RWPE2 (cell line): ENCODE results near the gene SLC41A1.
A peak's percentile ranks its signal among the peaks of the same experiment; 100 is the strongest.
"Not testable (repeated sequence)": the region's sequence is repeated elsewhere in the genome, so short reads cannot be mapped to it uniquely, and the experiment has no call there.

Experiments used
- ATAC-seq: fragments of 200-7000 bp; cut with Tn5 transposase; 3 replicates; pipeline ENCODE4 v1.9.1; 2021; ENCODE audit warnings: low read depth
- DNase-seq: peaks from one replicate; pipeline ENCODE4 v3.0.0-alpha.2; 2020; ENCODE audit warnings: low spot score
- H3K27ac ChIP-seq: fragments of 450-650 bp; 2 replicates; pipeline ENCODE4 v1.5.1; 2017; ENCODE audit warnings: mild to moderate bottlenecking; ENCODE audit not compliant: poor library complexity, severe bottlenecking
- H3K27me3 ChIP-seq: fragments of 250-450 bp; sonication (Bioruptor Pico); 2 replicates; pipeline ENCODE4 v1.5.1; 2021; ENCODE audit warnings: mild to moderate bottlenecking, moderate library complexity; ENCODE audit not compliant: insufficient read depth, poor library complexity, severe bottlenecking
- H3K36me3 ChIP-seq: fragments of 250-450 bp; sonication (Bioruptor Pico); 2 replicates; pipeline ENCODE4 v1.5.1; 2020; ENCODE audit warnings: low read depth, mild to moderate bottlenecking, moderate library complexity
- H3K4me1 ChIP-seq: fragments of 250-450 bp; sonication (Bioruptor Pico); 2 replicates; pipeline ENCODE4 v1.5.1; 2021; ENCODE audit warnings: mild to moderate bottlenecking, moderate library complexity; ENCODE audit not compliant: insufficient read depth, poor library complexity, severe bottlenecking
- H3K4me3 ChIP-seq: fragments of 250-450 bp; sonication (Bioruptor Pico); 2 replicates; pipeline ENCODE4 v1.5.1; 2021; ENCODE audit warnings: mild to moderate bottlenecking, moderate library complexity; ENCODE audit not compliant: severe bottlenecking
- H3K9me3 ChIP-seq: fragments of 250-450 bp; sonication (Bioruptor Pico); 2 replicates; pipeline ENCODE4 v1.5.1; 2021; ENCODE audit warnings: mild to moderate bottlenecking, moderate library complexity; ENCODE audit not compliant: severe bottlenecking
- TF ChIP-seq, protein P1 (sequence below): fragments of 450-650 bp; IDR thresholded peaks from one replicate; pipeline ENCODE4 v1.5.1; 2017; ENCODE audit warnings: mild to moderate bottlenecking, moderate library complexity; ENCODE audit not compliant: poor library complexity, severe bottlenecking

SLC41A1 gene

DNA sequence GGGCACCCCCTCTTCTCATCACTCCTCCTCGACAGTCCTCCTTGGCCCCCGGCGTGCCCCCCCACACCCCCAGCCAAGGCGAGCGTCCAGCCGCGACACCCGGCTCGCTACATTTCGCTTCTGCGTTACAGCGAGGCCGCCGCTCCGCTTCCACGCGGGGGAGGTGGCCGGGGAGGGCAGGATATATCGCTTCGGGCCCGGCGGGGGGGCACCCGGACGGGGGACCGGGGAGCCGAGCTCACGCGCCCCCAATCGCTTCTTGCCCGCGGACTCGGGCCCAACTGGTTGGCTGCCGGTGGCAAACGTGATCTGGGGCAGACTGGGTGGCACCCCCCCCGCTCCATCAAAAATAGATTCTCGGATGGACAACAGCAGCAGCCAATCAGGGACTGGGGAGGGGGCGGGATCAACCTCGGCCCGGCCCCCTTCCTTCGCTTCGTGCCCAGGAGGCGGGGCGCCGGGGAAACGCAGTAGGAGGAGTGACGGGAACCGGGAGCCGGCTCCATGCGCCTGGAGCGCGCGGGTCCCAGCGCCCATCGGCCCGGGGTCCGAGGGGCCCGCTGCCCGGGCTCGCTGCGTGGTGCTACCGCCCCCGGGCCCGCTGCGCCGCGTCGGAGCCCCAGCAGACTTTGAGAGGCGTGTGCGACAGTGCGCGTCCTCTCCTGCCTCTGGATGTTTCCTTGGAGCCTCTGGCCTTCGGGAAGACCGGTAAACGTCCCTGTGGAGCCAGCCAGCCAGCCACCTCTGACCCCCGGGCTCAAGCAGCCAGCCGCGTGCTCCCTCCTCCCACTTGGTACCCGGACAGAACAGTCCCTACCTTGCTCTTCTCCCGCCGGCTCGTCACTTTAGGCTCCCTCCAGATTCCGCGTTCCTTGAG lies at the start of gene SLC41A1:
SLC41A1 (minus strand) TSS at position 321 of the 877 bp plus-strand sequence. CDS start 2,757 bp downstream, outside the sequence.
- peak; percentile 85 for DNase-seq
- Histone ChIP-seq H3K36me3 (peaks cover 8% of the 10 kb centered on the region), H3K27me3 (no peaks in the 10 kb centered on the region), H3K4me3 (peak within 1 kb of the TSS; percentile 64), H3K9me3 (no peaks in the 10 kb centered on the region), H3K4me1 (peaks cover 7% of the 10 kb centered on the region), H3K27ac (peak within 1 kb of the TSS; percentile 35)
- TF ChIP-seq, protein P1, sequence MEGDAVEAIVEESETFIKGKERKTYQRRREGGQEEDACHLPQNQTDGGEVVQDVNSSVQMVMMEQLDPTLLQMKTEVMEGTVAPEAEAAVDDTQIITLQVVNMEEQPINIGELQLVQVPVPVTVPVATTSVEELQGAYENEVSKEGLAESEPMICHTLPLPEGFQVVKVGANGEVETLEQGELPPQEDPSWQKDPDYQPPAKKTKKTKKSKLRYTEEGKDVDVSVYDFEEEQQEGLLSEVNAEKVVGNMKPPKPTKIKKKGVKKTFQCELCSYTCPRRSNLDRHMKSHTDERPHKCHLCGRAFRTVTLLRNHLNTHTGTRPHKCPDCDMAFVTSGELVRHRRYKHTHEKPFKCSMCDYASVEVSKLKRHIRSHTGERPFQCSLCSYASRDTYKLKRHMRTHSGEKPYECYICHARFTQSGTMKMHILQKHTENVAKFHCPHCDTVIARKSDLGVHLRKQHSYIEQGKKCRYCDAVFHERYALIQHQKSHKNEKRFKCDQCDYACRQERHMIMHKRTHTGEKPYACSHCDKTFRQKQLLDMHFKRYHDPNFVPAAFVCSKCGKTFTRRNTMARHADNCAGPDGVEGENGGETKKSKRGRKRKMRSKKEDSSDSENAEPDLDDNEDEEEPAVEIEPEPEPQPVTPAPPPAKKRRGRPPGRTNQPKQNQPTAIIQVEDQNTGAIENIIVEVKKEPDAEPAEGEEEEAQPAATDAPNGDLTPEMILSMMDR: no peak
- ATAC-seq: peak; percentile 88

DNA sequence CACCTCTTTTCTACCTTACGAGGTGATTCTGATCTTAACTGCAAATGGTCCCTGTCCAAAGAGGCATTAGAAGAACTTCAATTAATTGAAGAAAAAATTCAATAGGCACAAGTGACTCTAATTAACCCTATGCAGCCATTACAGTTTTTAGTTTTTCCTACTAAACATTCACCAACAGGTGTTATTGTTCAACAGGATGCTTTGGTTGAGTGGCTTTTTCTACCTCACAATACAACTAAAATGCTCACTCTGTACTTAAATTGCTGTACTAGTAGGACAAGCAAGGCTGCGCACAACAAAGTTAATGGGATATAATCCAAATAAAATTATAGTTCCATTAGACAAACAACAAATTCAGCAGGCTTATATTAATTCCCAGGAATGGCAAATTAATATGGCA lies 48.5 kb upstream of the SLC41A1 start:
- Histone ChIP-seq H3K27me3 (no peaks in the 10 kb centered on the region), H3K4me3 (no peak overlapping the region), H3K27ac (no peak overlapping the region), H3K36me3 (no peaks in the 10 kb centered on the region), H3K9me3 (no peaks in the 10 kb centered on the region), H3K4me1 (no peaks in the 10 kb centered on the region)
- DNase-seq (no peak), ATAC-seq (no peak)
- TF ChIP-seq, protein P1: no peak

DNA sequence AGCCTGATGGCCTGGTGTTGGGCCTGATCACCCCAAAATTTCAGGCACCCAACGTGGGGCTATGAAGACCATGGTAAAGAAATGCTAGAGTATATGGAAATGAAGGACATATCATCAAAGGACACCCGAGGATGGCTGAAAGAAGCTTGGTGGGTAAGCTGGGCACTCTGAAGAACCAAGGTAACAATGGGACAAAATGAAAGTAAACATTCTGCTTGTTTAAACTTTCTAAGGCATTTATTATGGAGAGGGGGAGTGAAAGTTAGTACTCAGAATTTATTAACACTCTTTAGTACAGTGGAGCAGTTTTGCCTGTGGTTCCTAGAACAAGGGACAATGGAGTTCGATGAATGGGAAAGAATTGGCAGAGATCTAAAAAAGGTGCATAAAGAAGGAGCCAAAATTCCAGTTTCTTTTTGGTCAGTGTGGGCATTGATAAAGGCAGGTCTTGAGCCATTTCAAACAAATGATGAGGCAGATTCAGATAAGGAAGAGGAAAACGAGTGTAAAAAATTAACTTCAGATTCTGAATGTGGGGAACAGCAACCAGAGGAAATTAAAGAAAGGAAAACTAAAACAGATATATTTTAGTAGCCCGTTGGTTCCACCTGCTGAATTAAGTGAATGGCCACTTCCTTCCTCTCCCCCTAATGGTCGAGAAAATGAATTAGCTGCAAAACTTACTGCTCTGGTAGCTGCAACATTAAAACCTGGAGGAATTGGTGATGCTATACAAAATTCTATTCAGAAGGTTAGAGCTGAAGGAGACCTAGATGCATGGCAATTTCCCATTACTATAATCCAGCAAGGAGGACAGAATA lies 45.4 kb upstream of the SLC41A1 start:
- TF ChIP-seq, protein P1: no peak
- Histone ChIP-seq H3K4me1 (no peaks in the 10 kb centered on the region), H3K27me3 (no peaks in the 10 kb centered on the region), H3K27ac (no peak overlapping the region), H3K9me3 (no peaks in the 10 kb centered on the region), H3K4me3 (no peak overlapping the region), H3K36me3 (no peaks in the 10 kb centered on the region)
- ATAC-seq (no peak), DNase-seq (no peak)

DNA sequence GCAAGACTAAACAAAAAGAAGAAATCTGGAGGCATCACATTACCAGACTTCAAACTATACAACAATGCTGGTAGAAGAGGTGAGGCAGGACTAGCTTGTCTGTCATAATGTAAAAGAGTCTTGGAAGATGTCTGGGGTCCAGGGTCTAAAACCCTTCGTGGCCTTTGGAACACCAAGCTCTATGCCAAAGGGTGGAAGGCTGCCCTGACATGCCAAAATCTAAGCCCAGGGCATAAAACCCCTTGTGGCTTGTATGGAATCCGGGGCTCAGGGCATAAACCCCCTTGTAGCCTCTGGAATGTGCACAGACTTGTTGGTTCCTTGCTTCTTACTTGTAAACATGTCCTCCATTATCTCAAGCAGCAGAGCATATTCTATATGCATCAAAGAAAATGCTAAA lies 44.5 kb upstream of the SLC41A1 start:
- H3K4me1 ChIP-seq, H3K4me3 ChIP-seq, H3K27me3 ChIP-seq, DNase-seq, H3K27ac ChIP-seq, ATAC-seq, H3K36me3 ChIP-seq, H3K9me3 ChIP-seq: not testable (repeated sequence)

DNA sequence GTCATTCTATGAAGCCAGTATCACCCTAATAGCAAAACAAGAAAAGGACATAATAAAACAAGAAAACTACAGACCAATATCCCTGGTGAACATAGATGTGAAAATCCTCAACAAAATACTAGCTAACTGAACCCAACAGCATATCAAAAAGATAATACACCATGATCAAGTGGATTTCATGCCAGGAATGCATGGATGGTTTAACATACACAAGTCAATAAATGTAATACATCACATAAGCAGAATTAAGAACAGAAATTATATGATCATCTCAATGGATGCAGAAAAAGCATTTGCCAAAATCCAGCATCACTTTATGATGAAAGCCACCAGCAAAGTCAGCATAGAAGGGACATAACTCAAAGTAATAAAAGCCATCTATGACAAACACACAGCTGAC lies 43.4 kb upstream of the SLC41A1 start:
- Histone ChIP-seq H3K4me1 (no peaks in the 10 kb centered on the region), H3K27ac (no peak overlapping the region), H3K36me3 (no peaks in the 10 kb centered on the region), H3K4me3 (no peak overlapping the region), H3K27me3 (no peaks in the 10 kb centered on the region), H3K9me3 (peaks cover 3% of the 10 kb centered on the region)
- ATAC-seq (no peak), DNase-seq (no peak)
- TF ChIP-seq, protein P1: no peak
